PFSK-1 (cell line): Measurements from ENCODE around the gene SSU72.

Experiments
- FOXP2 ChIP-seq: optimal IDR thresholded peaks from 2 replicates; pipeline ENCODE3; 2011; ENCODE audit warnings: borderline replicate concordance, control low read depth, inconsistent platforms; ENCODE audit not compliant: insufficient read depth; ENCODE audit errors: extremely low read length, extremely low read depth
- POLR2AphosphoS5 ChIP-seq: IDR thresholded peaks from 2 replicates; pipeline ENCODE4 v1.6.1; 2012; ENCODE audit warnings: low read depth, mild to moderate bottlenecking, control low read depth, low read length, moderate library complexity
- REST ChIP-seq, 2 experiments: IDR thresholded peaks; 2 replicates each; pipeline versions ENCODE4 v1.6.1 to v1.8.0; 2011 to 2012; ENCODE audit warnings: low read depth in 2 of 2, low read length in 2 of 2, control low read depth in 1 of 2, inconsistent platforms in 1 of 2, mild to moderate bottlenecking in 1 of 2, moderate library complexity in 1 of 2; ENCODE audit not compliant: insufficient read depth in 1 of 2
- SIN3A ChIP-seq: IDR thresholded peaks from 2 replicates; pipeline ENCODE4 v1.6.1; 2012; ENCODE audit warnings: mild to moderate bottlenecking, low read length, moderate library complexity, borderline replicate concordance; ENCODE audit not compliant: insufficient read depth
- TAF1 ChIP-seq: IDR thresholded peaks from 2 replicates; pipeline ENCODE4 v1.6.1; 2012; ENCODE audit warnings: low read length, control low read depth, borderline replicate concordance; ENCODE audit not compliant: insufficient read depth

Gene SSU72

GRCh38 chr1:1540818-1541628, 33.6 kb downstream of the SSU72 start:
- TF ChIP-seq SIN3A (no peak), POLR2AphosphoS5 (no peak), TAF1 (no peak), FOXP2 (no peak), REST (IDR thresholded peaks at IDR 0.05; ENCODE audit: insufficient read depth in 1 of 2, low read depth in 2 of 2, low read length in 2 of 2) (no peak)

- TF ChIP-seq REST (IDR thresholded peaks at IDR 0.05; ENCODE audit: insufficient read depth in 1 of 2, low read depth in 2 of 2, low read length in 2 of 2) (no peak), SIN3A (no peak), TAF1 (no peak), POLR2AphosphoS5 (no peak), FOXP2 (no peak)
These were observed 34.4 kb downstream of the SSU72 start, which contains the start of gene TMEM240 for GRCh38 chr1:1540090-1540817. TSS of gene TMEM240 (minus strand) at chr1:1540624. CDS start at chr1:1540346, 278 bp downstream.

- TF ChIP-seq REST (IDR thresholded peaks at IDR 0.05; ENCODE audit: insufficient read depth in 1 of 2, low read depth in 2 of 2, low read length in 2 of 2): no peak
- no peak for TF ChIP-seq SIN3A
- TF ChIP-seq TAF1: no peak
- no peak for TF ChIP-seq POLR2AphosphoS5
- no peak for TF ChIP-seq FOXP2
These were observed 35.2 kb downstream of the SSU72 start for GRCh38 chr1:1539310-1540089.

GRCh38 chr1:1538989-1539309, 35.7 kb downstream of the SSU72 start:
- TF ChIP-seq REST (IDR thresholded peaks at IDR 0.05; ENCODE audit: insufficient read depth in 1 of 2, low read depth in 2 of 2, low read length in 2 of 2) (no peak), TAF1 (no peak), POLR2AphosphoS5 (no peak)
